Ishikawa (cell line): ENCODE measurements around the gene ATP23.

ENCODE experiments used
- CEBPB ChIP-seq: IDR thresholded peaks from 2 replicates; pipeline ENCODE4 v1.6.1; 2012
- EP300 ChIP-seq: IDR thresholded peaks from 2 replicates; pipeline ENCODE4 v1.6.1; 2012; ENCODE audit warnings: borderline replicate concordance
- RAD21 ChIP-seq: IDR thresholded peaks from 2 replicates; pipeline ENCODE4 v1.6.1; 2012; ENCODE audit warnings: low read depth
- TAF1 ChIP-seq: IDR thresholded peaks from 2 replicates; pipeline ENCODE4 v1.6.1; 2012; ENCODE audit warnings: low read depth, mild to moderate bottlenecking
- YY1 ChIP-seq: IDR thresholded peaks from 2 replicates; pipeline ENCODE4 v1.6.1; 2012; ENCODE audit warnings: low read depth

- TF ChIP-seq RAD21 (no peak), TAF1 (no peak), YY1 (no peak), CEBPB (no peak), EP300 (no peak)
These were observed 59.1 kb downstream of the ATP23 start for GRCh38 chr12:58000499-58000898.
